ENCODE results near the gene USP9Y.

DNA sequence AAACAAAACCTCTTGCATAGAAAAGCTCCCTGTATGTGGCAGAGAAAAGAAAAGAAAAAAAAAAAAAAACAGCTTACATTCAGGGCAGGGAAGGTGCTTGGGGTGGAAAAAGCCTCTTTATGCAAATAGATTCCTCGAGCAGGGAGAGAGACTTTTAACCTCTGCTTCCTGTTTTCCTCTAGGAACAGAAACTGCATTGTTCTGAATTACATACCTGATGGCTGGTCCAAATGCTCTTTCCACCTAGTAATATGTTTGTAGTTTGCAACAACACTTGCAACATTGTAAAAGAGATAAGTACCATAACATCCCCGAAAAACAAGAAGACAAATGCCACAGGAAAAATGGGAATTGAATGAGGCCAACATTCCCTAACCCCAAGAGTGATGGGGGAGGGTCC lies 944 bp upstream of the USP9Y start:
- TF ChIP-seq EZH2 (IDR thresholded peaks at IDR 0.05; ENCODE audit: borderline replicate concordance, low read depth, low read length, severe bottlenecking) (no peak), MYC (IDR thresholded peaks at IDR 0.05; ENCODE audit: low read depth, low read length) (no peak), JUN (IDR thresholded peaks at IDR 0.05; ENCODE audit: borderline replicate concordance, insufficient read depth, insufficient read length, low read depth) (no peak), POLR2A (IDR thresholded peaks at IDR 0.05; ENCODE audit: low read depth, low read length) (no peak), POLR2AphosphoS5 (IDR thresholded peaks at IDR 0.05; ENCODE audit: insufficient read depth, low read depth, low read length) (no peak), FOS (IDR thresholded peaks at IDR 0.05; ENCODE audit: borderline replicate concordance, insufficient read depth, low read length) (no peak), GATA2 (IDR thresholded peaks at IDR 0.05; ENCODE audit: insufficient read depth, insufficient read length, low read depth, low read length) (no peak)
- TF ChIP-seq, protein P1, sequence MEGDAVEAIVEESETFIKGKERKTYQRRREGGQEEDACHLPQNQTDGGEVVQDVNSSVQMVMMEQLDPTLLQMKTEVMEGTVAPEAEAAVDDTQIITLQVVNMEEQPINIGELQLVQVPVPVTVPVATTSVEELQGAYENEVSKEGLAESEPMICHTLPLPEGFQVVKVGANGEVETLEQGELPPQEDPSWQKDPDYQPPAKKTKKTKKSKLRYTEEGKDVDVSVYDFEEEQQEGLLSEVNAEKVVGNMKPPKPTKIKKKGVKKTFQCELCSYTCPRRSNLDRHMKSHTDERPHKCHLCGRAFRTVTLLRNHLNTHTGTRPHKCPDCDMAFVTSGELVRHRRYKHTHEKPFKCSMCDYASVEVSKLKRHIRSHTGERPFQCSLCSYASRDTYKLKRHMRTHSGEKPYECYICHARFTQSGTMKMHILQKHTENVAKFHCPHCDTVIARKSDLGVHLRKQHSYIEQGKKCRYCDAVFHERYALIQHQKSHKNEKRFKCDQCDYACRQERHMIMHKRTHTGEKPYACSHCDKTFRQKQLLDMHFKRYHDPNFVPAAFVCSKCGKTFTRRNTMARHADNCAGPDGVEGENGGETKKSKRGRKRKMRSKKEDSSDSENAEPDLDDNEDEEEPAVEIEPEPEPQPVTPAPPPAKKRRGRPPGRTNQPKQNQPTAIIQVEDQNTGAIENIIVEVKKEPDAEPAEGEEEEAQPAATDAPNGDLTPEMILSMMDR (IDR thresholded peaks at IDR 0.05; ENCODE audit: extremely low read depth in 1 of 2, insufficient read depth in 1 of 2, low read depth in 1 of 2, low read length in 2 of 2) = no peak
